HepG2 (cell line): Measurements from ENCODE around the gene P2RX6. TPM values are rescaled to one million over a fixed set of nuclear protein-coding genes. Genes with fewer than 3 reads are reported as not detected.

ENCODE experiments used
- ATF7-NPFF ChIP-seq: sonication (generic); formaldehyde crosslinking; IDR thresholded peaks from 2 replicates; pipeline ENCODE4 v1.8.1; 2023; ENCODE audit warnings: mild to moderate bottlenecking, low read depth, missing genetic modification reagents, moderate library complexity
- ELF1 ChIP-seq: sonication (generic); formaldehyde crosslinking; IDR thresholded peaks from 2 replicates; pipeline ENCODE4 v1.4.0; 2020; ENCODE audit warnings: missing genetic modification reagents
- KDM6A ChIP-seq: IDR thresholded peaks from 2 replicates; pipeline ENCODE4 v1.6.1; 2016; ENCODE audit warnings: low read depth
- SMARCE1 ChIP-seq: fragments of 450-650 bp; IDR thresholded peaks from 2 replicates; pipeline ENCODE4 v1.6.1; 2017; ENCODE audit warnings: borderline replicate concordance
- ZNF253 ChIP-seq: sonication (generic); formaldehyde crosslinking; IDR thresholded peaks from 2 replicates; pipeline ENCODE4 v1.8.0; 2022; ENCODE audit warnings: mild to moderate bottlenecking, missing genetic modification reagents, borderline replicate concordance
- ZNF256 ChIP-seq: sonication (generic); formaldehyde crosslinking; conservative IDR thresholded peaks from 2 replicates; pipeline ENCODE4 v1.4.0; 2020; ENCODE audit warnings: missing genetic modification reagents
- polyA plus RNA-seq, 8 experiments: library from polyadenylated mRNA; depleted of rRNA in 3 of 8; stranded (reverse) in 7 of 8; unstranded in 1 of 8; fragments of >200 nt; fragmentation: Illumina TruSeq in 4 of 8; extraction: Trizol in 4 of 8; gene quantifications; 2 replicates each; pipeline versions ENCODE4 v1.2.1 to v1.2.3, GENCODE V29; 2011 to 2016; ENCODE audit warnings: low read depth in 4 of 8, missing spikeins in 1 of 8, mixed read lengths in 1 of 8; ENCODE audit not compliant: insufficient read depth in 1 of 8
- total RNA-seq, 5 experiments: library from RNA; depleted of rRNA; stranded (reverse); fragments of >200 nt; fragmentation: Illumina TruSeq; extraction: Trizol; gene quantifications; 2 replicates each; pipeline ENCODE4 v1.2.3, GENCODE V29; 2016; ENCODE audit warnings: low read depth in 1 of 5
- TF ChIP-seq, protein P1 (sequence below): sonication (generic); formaldehyde crosslinking; IDR thresholded peaks from 2 replicates; pipeline ENCODE4 v1.4.0; 2020; ENCODE audit warnings: missing genetic modification reagents, borderline replicate concordance
- TF ChIP-seq, protein P2 (sequence below): sonication (generic); formaldehyde crosslinking; IDR thresholded peaks from 2 replicates; pipeline ENCODE4 v1.5.0; 2020; ENCODE audit warnings: missing genetic modification reagents

P2RX6 gene
- total and polyA plus RNA-seq, 2 of the 13 experiments (the other 11 are each of a cell fraction or from before 2014, with no cell fraction given) = 0.04 to 0.12 TPM

DNA sequence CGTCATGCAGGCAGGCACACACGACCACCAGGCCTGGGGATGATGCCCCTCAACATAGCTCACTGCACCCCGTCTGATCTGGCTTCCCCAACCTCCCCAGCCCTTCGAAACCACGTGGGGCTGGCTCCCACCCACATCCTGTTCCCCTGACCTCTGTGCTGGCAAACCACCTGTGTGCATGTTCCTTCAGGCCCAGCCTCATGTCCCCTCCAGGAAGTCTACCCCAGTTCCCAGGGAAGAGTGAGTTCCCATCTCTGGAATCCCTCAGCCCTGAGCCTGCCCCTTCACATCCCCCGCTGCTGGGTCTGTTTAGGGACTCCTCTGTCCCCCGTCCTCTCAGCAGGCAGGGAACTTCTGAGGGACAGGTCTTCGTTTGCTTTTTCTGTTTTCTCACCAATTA, 10.3 kb downstream of the P2RX6 start (continued):
- TF ChIP-seq, protein P1, sequence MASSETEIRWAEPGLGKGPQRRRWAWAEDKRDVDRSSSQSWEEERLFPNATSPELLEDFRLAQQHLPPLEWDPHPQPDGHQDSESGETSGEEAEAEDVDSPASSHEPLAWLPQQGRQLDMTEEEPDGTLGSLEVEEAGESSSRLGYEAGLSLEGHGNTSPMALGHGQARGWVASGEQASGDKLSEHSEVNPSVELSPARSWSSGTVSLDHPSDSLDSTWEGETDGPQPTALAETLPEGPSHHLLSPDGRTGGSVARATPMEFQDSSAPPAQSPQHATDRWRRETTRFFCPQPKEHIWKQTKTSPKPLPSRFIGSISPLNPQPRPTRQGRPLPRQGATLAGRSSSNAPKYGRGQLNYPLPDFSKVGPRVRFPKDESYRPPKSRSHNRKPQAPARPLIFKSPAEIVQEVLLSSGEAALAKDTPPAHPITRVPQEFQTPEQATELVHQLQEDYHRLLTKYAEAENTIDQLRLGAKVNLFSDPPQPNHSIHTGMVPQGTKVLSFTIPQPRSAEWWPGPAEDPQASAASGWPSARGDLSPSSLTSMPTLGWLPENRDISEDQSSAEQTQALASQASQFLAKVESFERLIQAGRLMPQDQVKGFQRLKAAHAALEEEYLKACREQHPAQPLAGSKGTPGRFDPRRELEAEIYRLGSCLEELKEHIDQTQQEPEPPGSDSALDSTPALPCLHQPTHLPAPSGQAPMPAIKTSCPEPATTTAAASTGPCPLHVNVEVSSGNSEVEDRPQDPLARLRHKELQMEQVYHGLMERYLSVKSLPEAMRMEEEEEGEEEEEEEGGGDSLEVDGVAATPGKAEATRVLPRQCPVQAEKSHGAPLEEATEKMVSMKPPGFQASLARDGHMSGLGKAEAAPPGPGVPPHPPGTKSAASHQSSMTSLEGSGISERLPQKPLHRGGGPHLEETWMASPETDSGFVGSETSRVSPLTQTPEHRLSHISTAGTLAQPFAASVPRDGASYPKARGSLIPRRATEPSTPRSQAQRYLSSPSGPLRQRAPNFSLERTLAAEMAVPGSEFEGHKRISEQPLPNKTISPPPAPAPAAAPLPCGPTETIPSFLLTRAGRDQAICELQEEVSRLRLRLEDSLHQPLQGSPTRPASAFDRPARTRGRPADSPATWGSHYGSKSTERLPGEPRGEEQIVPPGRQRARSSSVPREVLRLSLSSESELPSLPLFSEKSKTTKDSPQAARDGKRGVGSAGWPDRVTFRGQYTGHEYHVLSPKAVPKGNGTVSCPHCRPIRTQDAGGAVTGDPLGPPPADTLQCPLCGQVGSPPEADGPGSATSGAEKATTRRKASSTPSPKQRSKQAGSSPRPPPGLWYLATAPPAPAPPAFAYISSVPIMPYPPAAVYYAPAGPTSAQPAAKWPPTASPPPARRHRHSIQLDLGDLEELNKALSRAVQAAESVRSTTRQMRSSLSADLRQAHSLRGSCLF (CRISPR knock-in tag) = no peak
- TF ChIP-seq ATF7-NPFF (no peak), SMARCE1 (no peak), ZNF256 (no peak), ZNF253 (CRISPR knock-in tag) (no peak), KDM6A (no peak), ELF1 (CRISPR knock-in tag) (no peak)
- TF ChIP-seq, protein P2, sequence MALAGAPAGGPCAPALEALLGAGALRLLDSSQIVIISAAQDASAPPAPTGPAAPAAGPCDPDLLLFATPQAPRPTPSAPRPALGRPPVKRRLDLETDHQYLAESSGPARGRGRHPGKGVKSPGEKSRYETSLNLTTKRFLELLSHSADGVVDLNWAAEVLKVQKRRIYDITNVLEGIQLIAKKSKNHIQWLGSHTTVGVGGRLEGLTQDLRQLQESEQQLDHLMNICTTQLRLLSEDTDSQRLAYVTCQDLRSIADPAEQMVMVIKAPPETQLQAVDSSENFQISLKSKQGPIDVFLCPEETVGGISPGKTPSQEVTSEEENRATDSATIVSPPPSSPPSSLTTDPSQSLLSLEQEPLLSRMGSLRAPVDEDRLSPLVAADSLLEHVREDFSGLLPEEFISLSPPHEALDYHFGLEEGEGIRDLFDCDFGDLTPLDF (CRISPR knock-in tag) = no peak
- TF ChIP-seq, all 625 proteins: peak for 0
